ENCODE results near the gene FNDC5. TPM values are rescaled to one million over a fixed set of nuclear protein-coding genes. Genes with fewer than 3 reads are reported as not detected.

The FNDC5 gene
- polyA plus RNA-seq, 1 of the 3 experiments (the other 2 are of a cell fraction), result 0.59 TPM

DNA sequence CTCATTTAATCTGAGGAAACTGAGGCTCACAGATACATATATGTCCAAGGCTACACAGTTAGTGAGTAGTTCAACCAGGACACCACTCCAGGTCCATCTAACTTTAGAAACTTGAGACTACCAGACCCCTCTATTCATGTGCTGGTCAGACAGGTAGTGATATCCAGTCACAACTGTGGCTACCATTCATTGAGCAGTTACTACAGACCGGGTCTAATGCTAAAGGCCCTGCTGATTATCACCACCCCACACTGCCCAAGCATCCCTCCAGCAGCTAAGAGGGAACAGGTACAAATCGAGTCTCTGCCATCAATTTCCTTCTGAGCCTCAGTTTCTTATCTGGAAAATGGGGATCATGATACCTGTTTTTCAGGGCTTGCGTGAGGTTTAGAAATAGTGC, 20.9 kb upstream of the FNDC5 start:
- POLR2A ChIA-PET, result no interaction called here

More for the DNA sequence above, 20.9 kb upstream of the FNDC5 start:
- Histone ChIP-seq H3K4me3 (ENCODE audit: low read depth in 2 of 2, low read length in 1 of 2) (no peak overlapping the region), H3K79me2 (ENCODE audit: insufficient read depth) (no peaks in the 10 kb centered on the region), H2AFZ (ENCODE audit: low read depth) (no peak overlapping the region), H3K9me2 (no peaks in the 10 kb centered on the region), H3K4me2 (no peak overlapping the region), H3K27me3 (ENCODE audit: insufficient read depth) (peaks cover 5% of the 10 kb centered on the region; the same call in 1 of the 2 replicates), H3K4me1 (ENCODE audit: control insufficient read depth in 1 of 2, insufficient read depth in 2 of 2, low read depth in 1 of 2, low read length in 1 of 2) (peaks cover 0 to 8% of the 10 kb centered on the region in 2 experiments; a peak in 2 of 4 replicates), H3F3A (replicated peaks; ENCODE audit: insufficient read depth) (peaks cover 4% of the 10 kb centered on the region), H3K9me3 (no peaks in the 10 kb centered on the region), H3K27ac (ENCODE audit: low read depth in 2 of 2, low read length in 1 of 2) (no peak overlapping the region), H4K20me1 (ENCODE audit: insufficient read depth) (0 out of 2 replicates have a peak, but pooled peaks cover 4% of the 10 kb centered on the region), H3K9ac (no peak overlapping the region), H3K36me3 (replicated peaks in 1 of 2; ENCODE audit: control insufficient read depth in 1 of 2, insufficient read depth in 2 of 2, low read length in 1 of 2) (no peaks in the 10 kb centered on the region)
- TF ChIP-seq MXI1 (IDR thresholded peaks at IDR 0.05; ENCODE audit: low read depth, low read length) (no peak), RCOR1 (IDR thresholded peaks at IDR 0.05; ENCODE audit: low read length) (no peak), POLR2AphosphoS5 (IDR thresholded peaks at IDR 0.05; ENCODE audit: low read depth, low read length) (no peak), EP300 (IDR thresholded peaks at IDR 0.05; ENCODE audit: borderline replicate concordance in 1 of 2, low read depth in 1 of 2, low read length in 1 of 2) (no peak), NFIC (IDR thresholded peaks at IDR 0.05; ENCODE audit: borderline replicate concordance) (no peak), IRF3 (IDR thresholded peaks at IDR 0.05; ENCODE audit: low read depth, low read length) (no peak), GABPA (IDR thresholded peaks at IDR 0.05; ENCODE audit: low read depth) (no peak), RFX5 (IDR thresholded peaks at IDR 0.05; ENCODE audit: low read length) (no peak), FOSL2 (IDR thresholded peaks at IDR 0.05; ENCODE audit: borderline replicate concordance, low read depth) (no peak), GATA2 (CRISPR knock-in tag; IDR thresholded peaks at IDR 0.05) (no peak), RXRA (IDR thresholded peaks at IDR 0.05; ENCODE audit: borderline replicate concordance, low read depth) (no peak), FOXJ3 (CRISPR knock-in tag; IDR thresholded peaks at IDR 0.05) (no peak), CHD2 (IDR thresholded peaks at IDR 0.05; ENCODE audit: low read length, partially characterized antibody) (no peak), YY1 (IDR thresholded peaks at IDR 0.05; ENCODE audit: low read depth) (no peak), TAF1 (IDR thresholded peaks at IDR 0.05; ENCODE audit: borderline replicate concordance, low read depth, low read length) (no peak), CTCF (IDR thresholded peaks at IDR 0.05) (no peak), JUND (IDR thresholded peaks at IDR 0.05) (no peak), EZH2phosphoT487 (IDR thresholded peaks at IDR 0.05; ENCODE audit: borderline replicate concordance, low read depth) (no peak)
- TF ChIP-seq, protein P1, sequence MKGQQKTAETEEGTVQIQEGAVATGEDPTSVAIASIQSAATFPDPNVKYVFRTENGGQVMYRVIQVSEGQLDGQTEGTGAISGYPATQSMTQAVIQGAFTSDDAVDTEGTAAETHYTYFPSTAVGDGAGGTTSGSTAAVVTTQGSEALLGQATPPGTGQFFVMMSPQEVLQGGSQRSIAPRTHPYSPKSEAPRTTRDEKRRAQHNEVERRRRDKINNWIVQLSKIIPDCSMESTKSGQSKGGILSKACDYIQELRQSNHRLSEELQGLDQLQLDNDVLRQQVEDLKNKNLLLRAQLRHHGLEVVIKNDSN (IDR thresholded peaks at IDR 0.05; ENCODE audit: borderline replicate concordance, low read depth), result no peak
- TF ChIP-seq, protein P2, sequence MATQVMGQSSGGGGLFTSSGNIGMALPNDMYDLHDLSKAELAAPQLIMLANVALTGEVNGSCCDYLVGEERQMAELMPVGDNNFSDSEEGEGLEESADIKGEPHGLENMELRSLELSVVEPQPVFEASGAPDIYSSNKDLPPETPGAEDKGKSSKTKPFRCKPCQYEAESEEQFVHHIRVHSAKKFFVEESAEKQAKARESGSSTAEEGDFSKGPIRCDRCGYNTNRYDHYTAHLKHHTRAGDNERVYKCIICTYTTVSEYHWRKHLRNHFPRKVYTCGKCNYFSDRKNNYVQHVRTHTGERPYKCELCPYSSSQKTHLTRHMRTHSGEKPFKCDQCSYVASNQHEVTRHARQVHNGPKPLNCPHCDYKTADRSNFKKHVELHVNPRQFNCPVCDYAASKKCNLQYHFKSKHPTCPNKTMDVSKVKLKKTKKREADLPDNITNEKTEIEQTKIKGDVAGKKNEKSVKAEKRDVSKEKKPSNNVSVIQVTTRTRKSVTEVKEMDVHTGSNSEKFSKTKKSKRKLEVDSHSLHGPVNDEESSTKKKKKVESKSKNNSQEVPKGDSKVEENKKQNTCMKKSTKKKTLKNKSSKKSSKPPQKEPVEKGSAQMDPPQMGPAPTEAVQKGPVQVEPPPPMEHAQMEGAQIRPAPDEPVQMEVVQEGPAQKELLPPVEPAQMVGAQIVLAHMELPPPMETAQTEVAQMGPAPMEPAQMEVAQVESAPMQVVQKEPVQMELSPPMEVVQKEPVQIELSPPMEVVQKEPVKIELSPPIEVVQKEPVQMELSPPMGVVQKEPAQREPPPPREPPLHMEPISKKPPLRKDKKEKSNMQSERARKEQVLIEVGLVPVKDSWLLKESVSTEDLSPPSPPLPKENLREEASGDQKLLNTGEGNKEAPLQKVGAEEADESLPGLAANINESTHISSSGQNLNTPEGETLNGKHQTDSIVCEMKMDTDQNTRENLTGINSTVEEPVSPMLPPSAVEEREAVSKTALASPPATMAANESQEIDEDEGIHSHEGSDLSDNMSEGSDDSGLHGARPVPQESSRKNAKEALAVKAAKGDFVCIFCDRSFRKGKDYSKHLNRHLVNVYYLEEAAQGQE (IDR thresholded peaks at IDR 0.05; ENCODE audit: low read depth, low read length), result no peak
- no peak for DNase-seq
- WGBS (ENCODE audit: low lambda C conversion rate), result 89% methylated on average over 3 of the region's 3 CpGs
- CTCF ChIA-PET, result interaction anchor here (0.9 to 9.0 kb wide), 12 partner anchors 10 to 195 kb away, joined by 3 to 46 read pairs (median 7); partner anchors contain the start of gene FNDC5

All from SK-N-SH (cell line).